ENCODE results near the gene RYR1. TPM values are rescaled to one million over a fixed set of nuclear protein-coding genes. Genes with fewer than 3 reads are reported as not detected.
A peak's percentile ranks its signal among the peaks of the same experiment; 100 is the strongest.

Gene RYR1
- total and polyA plus RNA-seq, 2 of the 8 experiments (the other 6 are each of a cell fraction or from before 2014, with no cell fraction given): 5.8 to 11.8 TPM

DNA sequence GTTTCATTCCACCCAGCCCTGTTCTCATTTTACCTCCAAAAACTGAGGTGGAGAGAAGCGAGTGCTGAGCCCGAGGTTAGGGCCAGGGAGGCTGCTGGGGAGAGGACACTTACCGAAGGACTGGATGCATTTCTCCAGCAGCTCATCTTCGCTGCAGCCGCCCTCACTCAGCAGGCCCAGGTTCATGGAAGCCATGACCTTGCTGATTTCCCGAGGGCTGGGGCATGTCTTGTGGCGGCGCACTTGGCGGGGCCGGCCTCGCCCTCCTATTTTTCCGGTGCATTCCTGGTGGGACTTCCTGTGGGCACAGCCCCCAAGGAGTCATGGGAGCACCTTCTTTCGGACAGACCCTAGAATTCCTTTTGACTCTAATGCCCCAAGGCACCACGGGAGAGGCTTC lies 11.6 kb upstream of the RYR1 start:
- no peak overlapping the region for H3K9ac ChIP-seq (replicated peaks in 1 of 4; ENCODE audit: extremely low read depth in 1 of 4, low read depth in 3 of 4, low read length in 3 of 4)
- no peak overlapping the region for H4K8ac ChIP-seq (ENCODE audit: extremely low read depth, insufficient read depth, low read length)
- H3K4me1 ChIP-seq (replicated peaks in 1 of 4; ENCODE audit: control insufficient read depth in 3 of 4, insufficient read depth in 4 of 4, low read length in 3 of 4): peaks cover 4 to 20% (median 15%) of the 10 kb centered on the region in 4 experiments; a peak in 6 of 7 replicates
- H3K36me3 ChIP-seq (ENCODE audit: control insufficient read depth in 2 of 4, insufficient read depth in 4 of 4, low read length in 3 of 4): no peaks in the 10 kb centered on the region
- H2BK12ac ChIP-seq (ENCODE audit: low read depth, low read length): no peak overlapping the region
- WGBS, 2 experiments (ENCODE audit: extremely low coverage in 1 of 2, insufficient coverage in 1 of 2, insufficient read length in 1 of 2, insufficient replicate concordance in 2 of 2, low coverage in 1 of 2, low lambda C conversion rate in 2 of 2, missing lambda C conversion rate in 1 of 2): 80% methylated on average over 14 of the region's 14 CpGs; no CpG with 5 or more reads in 1 of the 2 experiments
- no peak overlapping the region for H2AK5ac ChIP-seq (ENCODE audit: low read depth, low read length)
- no peak overlapping the region for H2AFZ ChIP-seq (ENCODE audit: low read length)
- no peak overlapping the region for H4K5ac ChIP-seq (ENCODE audit: insufficient read length, low read depth, low read length)
- no peak overlapping the region for H3K27ac ChIP-seq (ENCODE audit: low read depth, low read length)
- peaks cover 0 to 9% (median 5%) of the 10 kb centered on the region in 4 experiments; a peak in 4 of 7 replicates for H3K27me3 ChIP-seq (replicated peaks in 1 of 4; ENCODE audit: control insufficient read depth in 3 of 4, extremely low read depth in 1 of 4, insufficient read depth in 3 of 4, low read length in 3 of 4)
- no peak overlapping the region for H3K4me3 ChIP-seq (ENCODE audit: extremely low read depth in 1 of 4, insufficient read depth in 2 of 4, low read depth in 3 of 4, low read length in 4 of 4)
- H3K79me2 ChIP-seq (ENCODE audit: control insufficient read depth in 1 of 2, insufficient read depth in 2 of 2, low read length in 2 of 2): no peaks in the 10 kb centered on the region
- H2BK15ac ChIP-seq (ENCODE audit: low read length): no peak overlapping the region
- H3K79me1 ChIP-seq (ENCODE audit: low read depth, low read length): no peaks in the 10 kb centered on the region
- no peak for TF ChIP-seq SIRT6 (IDR thresholded peaks at IDR 0.05; ENCODE audit: low read length)
- H3K23me2 ChIP-seq (ENCODE audit: low read depth, low read length): peaks cover 7% of the 10 kb centered on the region
- H3K4me2 ChIP-seq (ENCODE audit: insufficient read depth in 1 of 2, low read depth in 2 of 2, low read length in 2 of 2): no peak overlapping the region
- DNase-seq (ENCODE audit: low read depth in 1 of 2, low spot score in 2 of 2) (no peak), FAIRE-seq (no peak)
- H3K23ac ChIP-seq (ENCODE audit: insufficient read length): no peak overlapping the region
- H2BK120ac ChIP-seq (replicated peaks; ENCODE audit: low read depth, low read length): no peak overlapping the region
- POLR2A ChIA-PET (ENCODE audit: partially characterized antibody): interaction anchor here (0.7 to 1.4 kb wide), 4 partner anchors 9 to 27 kb away, joined by 3 to 4 read pairs (median 3); no protein-coding TSS in a partner anchor
- peak overlapping the region; percentile 42 for H4K91ac ChIP-seq (replicated peaks; ENCODE audit: insufficient read length, low read length)
- H4K20me1 ChIP-seq (replicated peaks in 1 of 2; ENCODE audit: control insufficient read depth in 1 of 2, insufficient read depth in 2 of 2, low read length in 2 of 2): no peaks in the 10 kb centered on the region
- no peaks in the 10 kb centered on the region for H3K9me3 ChIP-seq (ENCODE audit: insufficient read depth in 2 of 2, low read depth in 1 of 2, low read length in 1 of 2)
- no peak overlapping the region for H3K14ac ChIP-seq (ENCODE audit: insufficient read length)
- no peak overlapping the region for H2BK20ac ChIP-seq (ENCODE audit: low read length)
- no peak overlapping the region for H2BK5ac ChIP-seq (ENCODE audit: low read depth, low read length)
- no peak overlapping the region for H3K56ac ChIP-seq (replicated peaks; ENCODE audit: insufficient read length, low read depth, low read length)
- CTCF ChIA-PET (ENCODE audit: partially characterized antibody): interaction anchor here (0.6 to 1.2 kb wide), 3 partner anchors 15 to 177 kb away, joined by 3 to 5 read pairs (median 4); no protein-coding TSS in a partner anchor
- no peak overlapping the region for H3K18ac ChIP-seq (ENCODE audit: extremely low read depth, low read length)
- no peak overlapping the region for H3K4ac ChIP-seq (replicated peaks; ENCODE audit: insufficient read length, low read depth, low read length)
